GM12874 (cell line): ENCODE data around the gene ZFP62.

ENCODE experiments used
- TF ChIP-seq, protein P1 (sequence below): IDR thresholded peaks from 2 replicates; pipeline ENCODE4 v1.5.1; 2011; ENCODE audit warnings: low read depth, mild to moderate bottlenecking, control low read depth, low read length, moderate library complexity; ENCODE audit not compliant: insufficient read depth

Gene ZFP62

DNA sequence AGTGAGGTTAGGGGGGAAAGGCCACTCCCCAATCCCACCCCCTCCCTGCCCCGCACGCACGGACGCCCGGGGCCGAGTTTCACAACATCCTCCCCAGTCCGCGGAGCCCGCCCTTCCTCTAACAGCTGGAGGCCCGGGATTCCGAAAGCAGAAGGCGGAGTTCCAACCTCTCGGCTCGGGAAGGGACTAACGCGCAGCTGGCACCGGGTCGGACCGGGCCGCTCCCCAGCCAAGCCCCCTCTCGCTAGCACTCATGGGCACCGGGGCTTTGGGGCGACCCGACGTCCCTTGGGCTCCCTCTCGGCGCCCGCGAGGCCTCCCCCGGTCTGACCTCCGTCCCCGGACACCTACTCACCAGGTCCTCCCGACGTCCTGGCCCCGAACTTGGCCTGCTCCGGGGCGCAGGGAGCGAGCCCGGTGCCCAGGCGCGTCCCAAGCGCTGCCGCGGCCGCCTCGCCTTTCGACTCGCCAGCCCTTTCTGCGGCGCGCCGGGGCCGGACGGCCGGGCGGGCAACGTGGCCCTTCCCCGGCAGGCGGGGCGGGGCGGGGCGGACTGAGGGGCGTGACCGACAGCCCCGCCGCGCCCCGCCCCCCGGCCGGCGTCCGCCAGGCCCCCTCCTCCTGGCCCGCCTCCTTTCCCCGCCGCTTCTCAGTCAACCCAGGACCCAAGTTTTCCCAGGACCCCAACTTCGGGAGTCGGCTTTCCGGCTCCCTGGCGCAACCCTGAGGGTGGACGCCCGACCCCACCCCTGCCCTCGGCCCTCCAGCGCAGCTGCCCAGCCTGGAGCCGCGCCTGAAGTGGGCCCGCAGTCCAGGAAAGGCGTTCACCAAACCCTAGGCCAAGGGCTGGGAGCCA is 58.5 kb downstream of the ZFP62 start, which contains the start of gene MGAT1:
MGAT1 (minus strand) TSS at position 482 of the 856 bp plus-strand sequence. CDS start 9,835 bp downstream, outside the sequence.
- TF ChIP-seq, protein P1, sequence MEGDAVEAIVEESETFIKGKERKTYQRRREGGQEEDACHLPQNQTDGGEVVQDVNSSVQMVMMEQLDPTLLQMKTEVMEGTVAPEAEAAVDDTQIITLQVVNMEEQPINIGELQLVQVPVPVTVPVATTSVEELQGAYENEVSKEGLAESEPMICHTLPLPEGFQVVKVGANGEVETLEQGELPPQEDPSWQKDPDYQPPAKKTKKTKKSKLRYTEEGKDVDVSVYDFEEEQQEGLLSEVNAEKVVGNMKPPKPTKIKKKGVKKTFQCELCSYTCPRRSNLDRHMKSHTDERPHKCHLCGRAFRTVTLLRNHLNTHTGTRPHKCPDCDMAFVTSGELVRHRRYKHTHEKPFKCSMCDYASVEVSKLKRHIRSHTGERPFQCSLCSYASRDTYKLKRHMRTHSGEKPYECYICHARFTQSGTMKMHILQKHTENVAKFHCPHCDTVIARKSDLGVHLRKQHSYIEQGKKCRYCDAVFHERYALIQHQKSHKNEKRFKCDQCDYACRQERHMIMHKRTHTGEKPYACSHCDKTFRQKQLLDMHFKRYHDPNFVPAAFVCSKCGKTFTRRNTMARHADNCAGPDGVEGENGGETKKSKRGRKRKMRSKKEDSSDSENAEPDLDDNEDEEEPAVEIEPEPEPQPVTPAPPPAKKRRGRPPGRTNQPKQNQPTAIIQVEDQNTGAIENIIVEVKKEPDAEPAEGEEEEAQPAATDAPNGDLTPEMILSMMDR: no peak

DNA sequence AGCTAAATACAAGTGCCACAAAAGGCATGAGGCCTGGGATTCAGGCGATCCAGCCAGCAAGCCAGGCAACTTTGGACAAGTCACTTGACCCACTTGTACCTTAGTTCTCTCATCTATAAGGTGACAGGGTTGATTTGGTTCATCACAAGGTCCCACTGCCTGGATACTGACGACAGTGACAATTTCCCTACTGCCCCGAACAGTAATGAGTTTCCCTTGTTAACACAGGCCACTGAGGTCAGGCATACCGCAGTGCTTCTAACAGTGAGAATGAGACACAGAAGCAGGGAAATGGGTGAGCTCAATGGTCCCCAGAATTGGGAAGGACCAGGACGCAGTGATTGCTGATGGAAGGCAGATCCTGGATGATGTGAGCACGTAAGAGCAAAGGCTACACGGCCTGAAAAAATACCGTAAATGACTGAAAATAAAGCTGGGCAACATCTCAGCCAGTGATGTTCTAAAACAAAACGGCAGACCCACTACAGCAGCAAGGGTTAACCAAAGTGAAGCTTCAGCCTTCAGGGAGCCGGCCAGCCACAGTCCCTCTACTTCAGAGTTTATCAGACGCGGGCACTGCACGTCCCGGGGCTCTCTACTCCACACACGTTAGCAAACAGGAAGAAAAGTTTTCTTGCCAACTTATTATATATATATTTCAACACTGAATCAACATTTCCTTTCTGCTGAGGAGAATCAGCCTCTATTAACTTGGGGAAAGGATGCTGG is 59.3 kb downstream of the ZFP62 start:
- TF ChIP-seq, protein P1: no peak

DNA sequence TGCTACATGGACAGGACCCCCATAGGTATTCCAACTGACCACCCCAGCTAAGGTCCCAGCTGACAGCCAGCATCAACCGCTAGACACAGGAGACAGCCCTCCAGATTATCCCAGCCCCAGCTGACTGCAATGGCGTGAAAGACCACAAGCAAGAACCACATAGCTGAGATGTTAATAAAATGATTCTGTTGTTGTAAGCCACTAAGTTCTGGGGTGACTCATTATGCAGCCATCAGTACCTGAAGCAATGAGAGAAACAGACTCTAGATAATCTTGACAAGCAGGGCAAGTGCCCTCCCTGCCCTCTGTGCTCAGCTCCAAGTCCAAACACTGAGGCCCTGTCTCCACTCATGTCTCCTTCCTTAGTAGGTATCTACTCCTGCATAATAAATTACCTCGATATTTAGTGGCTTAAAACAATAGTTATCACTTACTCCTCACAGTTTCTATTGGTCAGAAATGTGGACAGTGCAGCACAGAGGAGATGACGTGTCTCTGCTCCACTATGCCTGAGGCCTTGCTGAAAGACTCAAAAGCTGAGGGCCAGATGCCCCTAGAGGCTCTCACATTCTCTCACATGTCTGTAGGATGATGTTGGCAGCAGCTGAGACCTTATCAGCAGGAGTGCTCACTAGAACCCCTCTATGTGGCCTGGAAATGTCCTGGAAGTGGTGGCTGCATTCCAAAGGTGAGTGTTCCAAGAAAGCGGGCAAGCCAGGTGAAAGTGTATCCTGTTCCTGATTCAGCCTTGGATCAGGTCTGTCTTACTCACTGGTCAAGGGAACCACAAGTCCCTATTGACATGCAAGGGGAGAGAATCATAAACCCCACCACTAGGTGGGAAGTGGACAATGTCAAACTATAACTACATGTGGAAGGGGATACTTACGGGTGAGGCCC is 60.9 kb downstream of the ZFP62 start:
- TF ChIP-seq, protein P1: no peak

DNA sequence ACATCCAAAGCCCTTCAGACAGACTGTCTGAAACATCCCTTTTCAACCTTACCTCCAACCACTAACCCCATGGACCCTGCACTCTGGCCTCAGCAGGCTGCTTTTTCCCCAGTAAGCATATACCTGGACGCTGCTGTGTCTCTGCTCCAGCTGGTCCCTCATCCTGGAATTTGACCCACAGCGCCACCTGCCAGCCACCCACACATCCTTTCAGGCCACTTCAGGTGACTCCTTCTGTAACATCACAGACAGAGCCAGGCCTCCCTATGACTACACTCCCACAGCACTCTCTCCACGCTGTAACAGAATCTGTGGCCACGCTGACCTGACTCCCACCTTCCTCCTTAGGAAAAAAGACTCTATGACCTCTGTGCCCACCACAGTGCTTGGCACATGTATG is 61.9 kb downstream of the ZFP62 start:
- TF ChIP-seq, protein P1: peak; percentile 15; the same call in 1 of the 2 replicates

DNA sequence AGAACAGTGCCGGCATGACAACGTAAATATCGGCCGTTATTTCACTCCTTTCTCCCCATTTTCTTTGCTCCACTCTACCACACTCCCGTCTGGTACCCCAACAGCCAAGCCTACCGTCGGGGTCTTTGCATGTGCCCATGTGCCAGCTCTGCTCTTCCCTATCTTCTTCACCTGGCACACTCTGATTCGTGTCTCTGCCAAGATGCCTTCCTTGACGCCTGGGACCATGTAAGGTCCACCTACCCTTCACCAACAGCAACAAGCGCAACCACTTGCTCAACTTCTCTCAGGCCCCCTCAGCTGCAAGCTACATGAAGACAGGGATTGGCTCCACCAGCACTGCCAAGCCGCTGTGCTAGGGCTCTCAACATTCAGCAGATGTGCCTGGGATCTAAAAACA is 62.9 kb downstream of the ZFP62 start:
- TF ChIP-seq, protein P1: no peak
